HTERT RPE-1 (cell line): ENCODE results near the gene HMX2.

ENCODE experiments used
- in situ Hi-C: fragments of 300-500 bp; cut with MboI; formaldehyde crosslinking; loops from 4 replicates; pipeline ENCODE4 v1.14.3; 2020; ENCODE audit warnings: low sequenced_read_pairs

Gene HMX2

DNA sequence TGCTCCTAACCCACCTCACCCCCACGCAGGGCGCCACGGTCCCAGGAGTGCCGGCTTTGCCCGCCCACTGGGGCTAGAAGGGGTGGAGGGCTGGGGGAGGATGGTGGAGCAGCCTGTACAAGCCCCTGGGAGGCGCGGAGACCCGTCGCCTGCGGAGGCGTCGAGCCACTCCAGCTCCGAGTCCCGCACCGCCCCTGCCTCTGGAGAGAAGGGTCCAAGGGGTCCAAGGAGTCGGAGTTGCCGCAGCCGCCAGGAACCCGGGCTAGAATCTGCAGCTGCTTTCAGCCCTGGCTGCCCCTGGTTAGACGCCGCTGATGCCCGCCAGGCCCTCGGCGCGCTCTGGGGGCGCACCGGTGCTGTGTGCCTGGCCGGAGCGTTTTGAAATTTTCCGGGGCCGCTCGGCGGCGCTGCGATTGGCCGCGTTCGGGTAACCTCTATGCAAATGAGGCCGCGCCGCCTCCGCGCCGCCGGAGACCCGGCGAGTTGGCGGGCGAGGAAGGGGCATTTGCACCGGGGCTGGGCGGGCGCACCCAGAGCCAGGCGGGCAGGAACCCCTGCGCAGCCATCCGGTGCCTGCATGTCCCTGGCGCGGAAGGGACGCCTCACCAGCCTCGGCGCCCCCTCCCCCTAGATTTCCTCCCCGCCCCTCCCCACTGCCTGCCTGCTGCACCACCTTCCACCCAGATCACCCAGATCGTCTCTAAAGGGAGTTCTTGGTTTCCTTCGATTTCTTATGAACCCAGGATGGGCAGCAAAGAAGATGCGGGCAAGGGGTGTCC is at the start of gene HMX2:
Gene HMX2 (plus strand): TSS at position 502 of the 779 bp plus-strand sequence. CDS start 243 bp downstream, at position 745.
- in situ Hi-C loops: no loop called here

DNA sequence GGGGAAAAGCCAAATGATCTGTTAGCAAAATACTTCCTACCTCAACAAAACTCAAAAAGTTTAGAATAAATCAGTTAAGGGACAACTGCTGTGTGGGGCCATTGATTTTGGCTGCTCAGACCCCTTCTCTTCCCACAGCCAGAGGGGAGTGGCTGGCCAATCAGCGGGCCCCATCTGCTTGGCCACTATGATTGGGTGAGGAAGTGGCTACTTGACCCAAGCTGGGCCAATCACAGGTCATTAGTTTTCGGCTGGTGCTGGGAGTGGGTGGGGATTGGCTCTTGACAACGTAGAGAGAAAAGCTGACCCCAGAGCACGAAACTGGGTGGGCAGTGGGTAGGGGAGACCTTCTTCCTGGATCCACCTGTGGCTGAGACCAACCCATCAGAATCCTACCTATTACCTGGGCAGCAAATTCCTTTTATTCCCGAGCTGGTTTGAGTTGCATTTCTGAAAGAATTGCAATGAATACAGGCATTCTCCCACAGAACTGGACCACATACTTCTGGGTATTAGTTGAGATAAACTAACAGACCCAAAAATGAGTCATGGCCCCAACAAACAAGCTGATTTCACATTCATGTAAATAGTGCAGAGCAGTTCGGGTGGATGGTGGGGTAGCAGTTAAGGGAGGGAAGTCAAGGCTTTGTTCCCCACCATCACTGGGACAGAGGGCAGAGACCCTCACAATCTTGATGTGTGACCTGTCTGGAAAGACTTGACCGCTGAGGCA is 47.7 kb upstream of the HMX2 start:
- in situ Hi-C loops: loop anchor here (25.0 kb wide), 1 partner anchor 287 kb away; no protein-coding TSS in a partner anchor

DNA sequence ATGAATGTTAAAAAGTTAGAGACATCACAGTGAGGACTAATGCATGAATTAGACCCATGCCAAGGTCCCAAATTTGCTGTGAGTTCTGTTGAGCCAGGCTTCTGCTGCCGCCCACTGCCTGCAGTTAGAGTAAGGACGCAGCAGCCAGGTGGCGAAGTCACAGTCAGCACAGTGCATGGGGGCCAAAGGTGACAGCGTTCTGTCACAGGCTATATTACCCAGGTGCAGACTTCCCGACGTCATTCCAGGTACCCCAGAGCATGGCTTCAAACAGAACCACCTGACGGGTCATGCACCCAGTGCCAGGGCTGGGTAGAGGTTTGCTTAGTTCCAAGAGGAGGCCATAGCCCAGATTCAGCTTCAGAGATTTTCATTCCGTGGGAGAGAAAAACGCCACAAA is 46.1 kb upstream of the HMX2 start:
- in situ Hi-C loops: loop anchor here (25.0 kb wide), 1 partner anchor 285 kb away; no protein-coding TSS in a partner anchor

- in situ Hi-C loops: loop anchor here (25.0 kb wide), 1 partner anchor 285 kb away; no protein-coding TSS in a partner anchor
Measured at GRCh38 chr10:123102673-123103072, 45.3 kb upstream of the HMX2 start.

DNA sequence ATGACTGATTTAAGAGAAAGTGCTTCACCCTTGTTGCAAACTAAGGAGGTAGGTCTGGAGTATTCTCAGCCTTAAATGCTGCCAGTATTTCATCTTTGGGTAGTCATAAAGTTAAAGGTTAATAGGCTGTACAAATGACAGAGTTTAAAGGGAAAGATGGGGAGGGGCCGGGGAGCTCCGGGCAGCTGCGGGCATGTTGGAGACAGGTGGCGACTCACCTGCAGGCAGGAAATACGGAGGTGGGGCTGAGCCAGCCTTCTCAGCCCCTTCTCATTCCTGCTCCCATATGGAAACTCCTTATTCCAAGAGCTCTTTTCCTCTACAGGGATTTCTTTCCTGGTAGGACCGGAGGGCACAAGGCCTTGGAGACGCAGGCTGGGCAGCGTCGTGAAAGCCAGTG is 44.0 kb upstream of the HMX2 start:
- in situ Hi-C loops: loop anchor here (25.0 kb wide), 1 partner anchor 283 kb away; no protein-coding TSS in a partner anchor

GRCh38 chr10:123109466-123109865 is 38.5 kb upstream of the HMX2 start:
- in situ Hi-C loops: loop anchor here (25.0 kb wide), 1 partner anchor 278 kb away; no protein-coding TSS in a partner anchor

DNA sequence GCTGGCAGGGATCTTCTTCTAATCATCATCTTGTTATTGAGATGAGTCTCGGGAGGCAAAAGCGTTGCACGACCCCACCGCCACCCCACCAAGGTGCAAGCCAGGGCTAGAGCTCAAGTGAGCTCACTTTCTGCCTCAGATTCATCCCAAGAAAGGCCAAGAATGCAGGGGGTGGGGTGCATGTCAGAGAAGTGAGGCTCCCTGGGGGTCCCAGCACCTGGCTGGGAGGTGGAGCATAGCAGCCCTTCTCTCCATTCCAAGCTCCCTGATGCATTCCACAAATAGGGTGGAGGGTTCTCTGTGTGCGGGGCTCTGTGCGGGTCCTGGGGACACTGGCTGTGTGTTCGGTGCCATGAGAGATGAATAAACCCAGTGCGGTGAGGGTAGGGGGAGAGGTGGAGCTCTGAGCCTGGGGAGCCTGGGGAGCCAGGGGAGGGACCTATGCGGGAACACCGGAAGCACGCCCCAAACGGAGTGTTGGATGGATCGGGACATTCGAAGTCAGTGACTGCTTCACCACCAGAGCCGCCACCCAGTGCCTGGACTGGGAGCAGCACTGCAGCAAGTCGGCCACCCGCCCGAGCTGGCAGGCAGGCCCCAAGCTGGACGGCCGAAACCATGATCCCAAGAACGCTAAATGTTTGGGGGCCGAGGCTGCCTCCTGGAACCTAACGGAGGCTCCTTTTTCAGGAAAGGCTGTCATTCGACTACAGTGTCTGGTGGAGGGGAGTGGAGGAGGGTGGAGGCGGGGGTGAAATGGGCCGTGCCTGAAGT is 30.1 kb upstream of the HMX2 start:
- in situ Hi-C loops: loop anchor here (25.0 kb wide), 1 partner anchor 269 kb away; no protein-coding TSS in a partner anchor

GRCh38 chr10:123119081-123119480 is 28.9 kb upstream of the HMX2 start:
- in situ Hi-C loops: loop anchor here (25.0 kb wide), 1 partner anchor 268 kb away; no protein-coding TSS in a partner anchor

DNA sequence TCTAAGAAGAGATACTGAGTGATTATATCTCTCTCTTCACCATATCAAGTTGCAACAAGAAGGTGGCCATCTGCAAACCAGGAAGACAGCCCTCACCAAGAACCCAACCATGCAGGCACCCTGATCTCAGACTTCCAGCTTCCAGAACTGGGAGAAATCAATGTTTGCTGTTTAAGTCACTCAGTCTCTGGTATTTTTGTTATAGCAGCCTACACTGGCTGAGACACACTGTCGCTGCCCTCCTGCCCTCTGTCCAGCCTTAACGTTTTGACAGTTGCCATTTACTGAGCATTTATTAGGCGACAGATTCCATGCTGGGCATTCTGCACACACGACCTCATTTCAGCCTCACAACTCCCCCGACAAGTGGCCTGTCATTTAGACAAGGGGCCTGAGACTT is 21.7 kb upstream of the HMX2 start:
- in situ Hi-C loops: no loop called here

DNA sequence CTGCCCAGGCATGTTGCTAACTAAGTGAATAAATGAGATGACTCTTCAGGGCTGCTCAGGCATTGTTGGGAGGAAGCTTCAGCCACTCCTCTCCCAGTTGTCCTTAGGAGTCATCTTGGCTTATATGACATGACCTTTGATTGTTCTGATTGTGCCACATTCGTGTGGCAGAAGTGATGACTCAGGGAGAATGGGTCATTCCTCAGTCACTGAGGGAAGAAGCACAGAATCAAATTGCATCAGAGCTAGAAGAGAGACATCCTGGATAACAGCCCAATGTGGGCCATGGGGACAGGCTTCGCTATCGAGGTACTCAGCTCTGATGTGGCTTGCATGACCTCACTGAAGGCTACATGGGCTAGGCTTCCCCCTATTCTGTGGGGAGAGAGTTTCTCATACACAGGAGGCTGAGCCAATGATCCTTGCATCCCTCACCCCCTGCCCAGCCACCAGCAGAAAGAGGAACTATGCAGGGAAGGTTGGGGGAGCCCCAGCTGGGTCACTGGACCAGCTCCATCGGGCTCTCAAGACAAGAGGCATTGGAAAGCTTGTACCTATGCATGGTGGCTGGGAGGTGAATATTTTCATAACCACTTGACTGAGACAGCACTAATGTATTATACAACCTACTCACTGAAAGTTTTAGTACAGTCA is 18.2 kb upstream of the HMX2 start:
- in situ Hi-C loops: no loop called here

GRCh38 chr10:123132576-123133477 is 15.1 kb upstream of the HMX2 start:
- in situ Hi-C loops: no loop called here

DNA sequence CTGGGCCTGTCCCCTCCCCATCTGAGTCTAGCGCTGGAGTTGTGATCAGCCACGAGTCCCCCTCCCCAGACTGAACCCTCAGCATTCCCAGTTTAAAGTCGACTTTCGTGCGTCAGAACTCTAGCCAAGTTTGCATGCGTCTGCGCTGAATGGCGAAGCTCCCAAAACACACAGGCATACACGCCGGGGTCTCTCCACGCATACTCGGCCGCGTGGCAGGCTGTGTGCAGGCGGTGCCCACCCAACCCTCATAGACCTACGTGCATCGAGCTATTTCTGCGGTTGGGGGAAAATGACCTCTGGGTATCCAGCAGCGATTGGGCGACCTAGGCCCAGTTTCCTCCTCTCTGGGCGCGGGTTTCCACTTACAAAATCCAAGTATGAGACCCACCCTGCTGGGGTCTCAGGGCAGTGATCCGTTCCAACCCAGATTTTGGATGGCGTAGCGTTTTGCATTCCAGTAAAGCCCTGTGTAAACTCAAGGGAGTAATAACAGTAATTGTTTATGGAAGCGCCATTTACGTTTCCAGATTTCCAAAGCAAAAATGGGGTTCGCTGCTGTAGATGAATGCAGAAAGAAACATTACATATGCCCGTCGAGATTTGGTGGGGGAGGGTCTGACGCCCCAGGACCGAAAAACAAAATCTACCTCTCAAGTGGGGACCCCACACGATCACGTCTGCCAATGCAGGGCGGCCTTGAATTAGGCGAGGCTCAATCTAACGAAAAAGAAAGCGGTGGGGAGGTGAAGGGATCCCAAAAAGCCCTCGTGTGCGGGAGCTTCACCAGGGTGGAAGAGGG is 14.2 kb upstream of the HMX2 start:
- in situ Hi-C loops: no loop called here

DNA sequence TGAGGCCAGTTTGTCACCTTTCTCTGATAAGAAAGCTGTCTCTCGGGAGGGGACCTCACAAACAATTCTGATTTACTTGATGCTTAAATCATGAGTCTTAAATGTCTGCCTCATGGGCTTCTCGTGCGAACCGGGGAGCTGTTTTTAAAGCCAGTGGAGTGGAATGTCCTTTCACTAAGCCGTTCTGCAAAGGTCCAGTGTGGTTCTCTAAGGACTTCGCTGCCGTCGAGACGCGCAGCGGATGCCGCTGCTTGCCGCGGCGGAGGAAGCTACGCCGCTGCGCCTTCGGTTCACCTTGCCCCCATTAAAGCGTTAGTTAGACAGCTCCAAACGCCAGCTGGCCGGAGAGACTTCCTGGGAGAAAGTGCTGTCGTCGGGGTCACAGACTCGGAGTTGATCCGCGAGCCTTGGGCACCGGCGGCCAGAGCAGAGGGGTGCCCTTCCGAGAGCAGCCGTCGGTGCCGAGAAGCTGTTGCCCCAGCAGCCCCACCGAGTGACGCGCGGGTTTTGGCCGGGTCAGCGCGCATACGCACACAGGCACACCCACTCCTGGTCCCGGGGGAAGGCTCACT is 13.5 kb upstream of the HMX2 start:
- in situ Hi-C loops: no loop called here

- in situ Hi-C loops: no loop called here
Measured at GRCh38 chr10:123134915-123135414, 13.0 kb upstream of the HMX2 start.

GRCh38 chr10:123135415-123136141 is 12.4 kb upstream of the HMX2 start, which contains the start of gene HMX3:
Gene HMX3 (plus strand): TSS chr10:123135970. CDS start chr10:123136051, 81 bp downstream.
- in situ Hi-C loops: no loop called here

GRCh38 chr10:123136221-123136805 is 11.6 kb upstream of the HMX2 start:
- in situ Hi-C loops: no loop called here
